GM19395 (cell line): ENCODE results near the gene DCC.

ENCODE experiments used
- ATAC-seq: cut with Tn5 transposase; IDR thresholded peaks from one replicate; pipeline ENCODE4 v1.9.1; 2021; ENCODE audit warnings: mild to moderate bottlenecking, moderate library complexity; ENCODE audit not compliant: unreplicated experiment

DCC gene

DNA sequence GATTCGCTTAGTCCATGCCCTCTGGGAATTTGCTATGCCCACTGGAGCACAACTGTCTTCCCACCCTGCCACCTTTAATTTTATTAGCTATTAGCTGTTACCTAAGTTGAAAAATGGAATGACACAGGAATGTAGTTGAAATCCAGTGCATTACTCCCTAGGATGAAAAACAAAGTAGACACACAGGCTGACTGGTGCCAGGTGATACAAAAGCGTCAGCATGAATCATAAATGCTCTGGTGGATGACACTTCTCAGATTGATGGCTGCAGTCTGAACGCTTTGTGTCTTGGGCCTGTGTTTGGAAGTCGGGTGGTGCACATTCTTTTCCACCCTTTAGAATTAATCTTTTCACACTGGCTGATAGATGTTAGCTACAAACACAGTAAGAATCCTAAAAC, 802.0 kb downstream of the DCC start:
- ATAC-seq = no peak

GRCh38 chr18:53147472-53147871, 807.5 kb downstream of the DCC start:
- ATAC-seq = no peak

GRCh38 chr18:53148123-53148522, 808.1 kb downstream of the DCC start:
- ATAC-seq = no peak

DNA sequence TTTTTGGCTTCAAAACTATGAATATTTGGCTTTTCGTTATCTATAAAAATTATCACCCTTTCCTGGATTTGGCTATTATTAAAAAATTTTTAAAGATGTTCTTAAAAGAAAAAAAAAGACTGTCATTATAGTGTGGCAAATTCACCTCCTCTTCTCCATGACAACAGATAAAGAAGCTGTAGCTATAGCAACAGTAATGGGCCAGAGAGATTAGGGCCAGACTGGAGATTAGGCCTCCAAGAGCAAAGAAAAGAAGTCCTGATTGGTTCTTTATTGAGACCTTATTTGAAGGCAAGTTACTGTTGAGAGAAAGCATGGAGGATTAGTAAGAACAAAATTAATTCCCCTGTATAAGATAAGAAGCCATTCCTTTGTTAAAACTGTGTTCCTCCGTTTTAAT, 812.5 kb downstream of the DCC start:
- no peak for ATAC-seq

DNA sequence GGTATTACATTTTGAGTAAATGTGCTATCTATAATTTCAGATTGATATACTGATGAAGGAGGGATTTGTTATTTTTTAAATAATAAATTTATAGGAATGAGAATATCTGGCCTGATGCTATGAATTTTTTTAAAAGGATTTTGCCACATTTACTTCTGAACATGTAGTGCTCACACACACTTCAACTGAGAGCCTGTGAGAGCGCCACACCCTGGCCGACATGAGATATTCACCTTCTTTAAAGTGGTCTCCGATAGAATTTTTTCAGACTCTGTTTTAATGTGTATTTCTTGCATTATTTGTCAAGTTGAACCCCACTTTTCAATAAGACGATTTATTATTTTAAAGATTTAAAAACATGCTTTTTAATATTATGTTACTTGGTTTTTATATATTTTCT, 813.3 kb downstream of the DCC start:
- ATAC-seq = no peak

GRCh38 chr18:53153800-53154199, 813.8 kb downstream of the DCC start:
- no peak for ATAC-seq

- ATAC-seq = no peak
Measured at GRCh38 chr18:53165770-53166169, 825.8 kb downstream of the DCC start.

- no peak for ATAC-seq
Measured at GRCh38 chr18:53169346-53169745, 829.3 kb downstream of the DCC start.

DNA sequence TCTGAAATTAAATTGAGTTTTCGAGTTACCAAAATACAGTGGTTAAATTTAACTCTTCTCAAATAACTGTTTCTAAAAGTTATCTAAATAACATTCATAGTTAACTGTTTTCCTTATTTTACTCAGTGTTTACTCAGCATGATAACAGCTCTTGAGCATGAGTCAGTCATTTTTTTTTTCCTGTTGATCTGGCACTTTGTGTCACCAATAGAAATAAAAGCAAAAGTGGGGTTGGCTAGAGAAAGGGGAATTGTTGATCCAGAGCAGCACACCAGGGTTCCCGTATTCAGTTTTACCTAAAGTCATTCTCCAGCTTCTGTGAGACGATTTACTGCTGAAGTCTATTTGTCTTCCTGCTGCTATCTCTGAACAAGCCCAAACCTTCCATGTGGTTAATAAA, 851.6 kb downstream of the DCC start:
- ATAC-seq = no peak

DNA sequence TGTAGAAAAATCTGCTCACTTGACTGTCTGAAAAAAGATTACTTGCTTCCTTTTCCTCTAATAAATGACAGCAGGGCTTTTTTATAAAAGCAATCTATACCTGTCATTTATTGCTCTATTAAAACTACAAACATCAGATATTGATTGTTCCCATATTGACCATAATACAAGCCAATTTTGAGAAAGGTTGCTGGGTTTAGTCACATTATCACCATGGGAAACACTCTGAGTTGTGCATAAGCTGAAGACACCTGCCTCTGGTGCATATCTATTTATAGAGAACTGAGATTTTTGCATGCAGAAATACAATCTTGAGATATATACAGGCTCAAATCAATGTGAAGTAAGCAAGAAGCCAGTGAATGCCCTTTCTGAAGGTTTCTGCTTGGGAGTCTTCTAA, 853.9 kb downstream of the DCC start:
- ATAC-seq = no peak

DNA sequence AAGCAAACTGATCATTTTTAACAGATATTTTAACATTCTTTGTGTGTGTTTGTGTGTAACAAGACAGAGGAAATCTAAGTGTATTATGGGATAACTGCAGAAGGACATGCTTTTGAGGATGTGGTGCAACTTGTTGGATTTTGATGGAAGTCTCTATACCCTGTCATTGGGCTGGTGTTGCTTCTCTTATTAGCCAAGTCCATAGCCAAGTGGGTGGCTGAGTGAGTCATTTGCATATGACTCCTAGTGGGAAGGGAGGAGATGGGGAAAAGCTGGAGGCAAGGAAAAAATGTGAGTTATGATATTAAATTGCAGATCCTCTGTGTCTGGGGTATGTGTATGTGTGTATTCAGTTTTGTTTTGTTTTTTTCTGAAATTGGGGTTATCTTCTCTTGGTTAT, 879.9 kb downstream of the DCC start:
- ATAC-seq = no peak

- ATAC-seq = no peak
Measured at GRCh38 chr18:53224128-53224778, 884.3 kb downstream of the DCC start.

DNA sequence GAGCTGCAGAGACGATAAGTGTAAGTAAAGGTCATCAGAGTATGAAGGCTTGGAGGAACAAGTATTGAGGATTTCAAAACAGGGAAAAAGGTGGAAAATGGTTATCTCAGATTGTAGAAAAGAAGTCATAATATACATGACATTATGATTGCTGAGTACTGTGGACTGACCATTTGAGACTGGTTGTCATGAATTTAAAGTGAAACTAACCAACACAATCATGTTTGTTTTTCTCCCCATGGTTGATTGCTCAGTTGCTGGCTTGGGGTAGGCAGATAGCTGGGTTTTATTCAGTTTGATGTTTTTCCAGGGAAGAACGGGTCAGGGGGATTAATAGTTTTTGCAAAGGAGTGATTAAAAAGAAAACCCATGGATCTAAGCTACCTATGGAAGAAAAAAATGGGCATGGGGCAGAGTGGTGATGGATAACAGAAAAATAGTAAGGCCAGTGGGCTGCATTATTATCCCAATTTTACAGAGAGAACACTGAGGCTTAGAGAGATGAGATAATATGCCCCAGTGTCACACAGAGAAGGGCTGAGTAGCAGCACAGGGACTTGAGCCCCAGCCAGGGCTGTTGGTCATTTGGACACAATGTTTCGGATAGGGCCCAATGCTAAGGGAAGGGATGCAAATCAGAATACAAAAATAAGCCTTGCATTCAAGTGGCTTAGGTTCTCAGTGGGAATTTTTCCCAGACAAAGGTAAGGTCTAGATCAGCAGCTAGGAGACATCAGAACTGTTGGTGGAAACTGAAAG, 885.7 kb downstream of the DCC start:
- ATAC-seq = no peak

- ATAC-seq = no peak
Measured at GRCh38 chr18:53234610-53235009, 894.6 kb downstream of the DCC start.

DNA sequence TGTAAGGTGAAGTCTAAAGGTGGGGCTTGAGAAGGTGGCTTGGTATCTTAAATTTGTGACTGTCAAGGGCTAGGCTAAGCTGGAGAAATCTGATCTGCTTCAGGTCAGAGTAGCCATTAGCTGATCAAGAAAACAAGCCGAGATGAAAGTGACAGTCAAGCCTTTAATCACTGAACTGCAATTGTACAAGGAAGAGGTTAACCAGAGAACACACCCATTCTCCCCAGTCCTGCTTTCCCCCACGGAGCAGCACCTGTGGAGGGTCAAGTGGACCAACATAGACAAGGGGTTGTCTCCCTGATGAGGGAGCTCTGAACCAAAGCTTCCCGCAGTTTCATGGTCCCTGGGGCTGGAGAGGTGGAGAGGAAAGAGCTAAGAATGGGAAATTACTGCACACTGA, 901.2 kb downstream of the DCC start:
- ATAC-seq = no peak

DNA sequence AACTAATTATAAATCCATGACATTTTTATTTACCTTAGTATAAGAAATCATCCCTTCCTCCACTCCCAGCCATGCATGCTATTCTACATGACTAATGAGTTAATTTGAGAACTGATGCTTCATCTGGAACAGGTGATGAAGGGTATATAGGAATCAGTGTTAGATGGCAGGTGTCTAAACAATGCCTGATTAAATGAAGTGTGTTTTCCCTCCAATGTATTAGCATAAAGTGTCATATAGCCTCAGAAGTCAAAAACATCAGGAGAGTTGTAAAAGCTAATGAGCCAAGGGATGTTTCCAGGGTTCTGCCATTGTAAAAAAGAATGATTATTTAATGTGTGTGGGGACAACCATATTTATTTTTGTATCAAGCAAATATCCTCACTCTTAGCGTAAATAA, 913.8 kb downstream of the DCC start:
- no peak for ATAC-seq

DNA sequence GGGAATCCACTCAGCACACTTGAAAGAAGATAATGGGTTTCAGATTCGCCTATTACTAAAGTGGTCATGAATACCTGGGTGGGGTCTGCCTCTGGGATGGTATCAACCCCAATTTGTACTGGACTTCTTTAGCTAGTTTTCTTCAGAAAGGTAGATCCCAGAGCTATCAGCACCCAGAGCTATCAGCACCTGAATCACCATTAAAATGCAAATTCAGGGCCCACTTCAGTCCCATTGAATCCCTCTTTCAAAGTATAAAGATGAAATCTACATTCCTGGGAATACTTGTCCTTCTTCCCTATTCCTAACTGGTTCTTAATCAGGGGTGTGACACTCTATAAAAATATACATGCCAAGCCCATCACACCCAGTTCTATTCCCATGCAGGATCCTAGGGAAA, 914.3 kb downstream of the DCC start:
- ATAC-seq = no peak

DNA sequence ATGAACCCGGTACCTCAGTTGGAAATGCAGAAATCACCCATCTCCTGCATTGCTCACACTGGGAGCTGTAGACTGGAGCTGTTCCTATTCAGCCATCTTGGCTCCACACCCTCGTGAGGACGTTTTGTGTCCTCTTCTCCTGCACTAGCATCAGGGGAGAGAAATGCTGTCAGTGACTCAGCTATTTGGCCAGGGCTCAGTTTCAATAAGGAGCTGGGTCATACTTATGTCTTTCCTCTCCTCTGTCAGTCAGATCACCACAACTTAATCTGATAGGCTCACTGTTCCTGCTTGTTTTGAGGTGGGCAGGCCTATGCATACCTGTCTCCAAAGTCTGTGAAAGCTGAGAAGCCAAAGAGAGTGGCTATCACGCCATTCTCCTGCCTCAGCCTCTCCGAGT, 921.2 kb downstream of the DCC start:
- ATAC-seq = no peak

- ATAC-seq = no peak
Measured at GRCh38 chr18:53266850-53267249, 926.9 kb downstream of the DCC start.

GRCh38 chr18:53268455-53268854, 928.5 kb downstream of the DCC start:
- ATAC-seq = no peak

DNA sequence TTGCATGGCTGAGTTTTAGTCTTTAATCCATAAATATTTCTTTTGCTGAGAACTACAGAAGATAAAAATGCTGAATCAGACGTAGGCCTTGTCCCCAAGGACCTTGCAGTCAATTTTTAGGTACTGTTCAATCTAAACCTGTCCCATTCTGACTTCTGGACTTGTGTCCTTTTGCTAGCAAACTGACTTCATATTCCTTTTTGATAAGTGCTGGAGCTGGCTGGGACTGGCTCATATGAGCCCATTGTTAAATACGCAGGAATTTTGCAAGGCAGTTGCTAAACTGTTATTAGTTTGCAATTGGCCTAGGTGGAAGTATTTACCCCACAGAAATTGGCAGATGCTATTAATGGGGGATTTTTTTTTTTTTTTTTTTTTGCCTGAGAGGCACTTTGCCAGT, 941.4 kb downstream of the DCC start:
- ATAC-seq = no peak

DNA sequence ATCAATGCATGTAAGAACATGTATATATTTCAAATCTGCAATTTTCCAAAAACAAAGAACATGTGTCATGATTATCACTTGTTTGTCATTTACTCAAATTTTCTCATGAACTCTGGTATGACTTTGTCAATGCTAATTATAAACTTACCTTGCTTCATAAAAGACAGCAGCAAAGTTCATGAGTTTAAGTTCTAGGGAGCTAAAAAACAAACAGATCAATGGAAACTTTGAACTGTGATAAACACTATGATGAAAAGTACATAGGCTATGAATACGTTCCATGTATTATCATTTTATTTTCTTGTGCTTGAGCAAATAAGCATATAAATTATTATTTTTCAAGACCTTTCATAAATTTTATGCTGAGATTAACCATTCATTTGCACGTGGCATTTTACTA, 943.7 kb downstream of the DCC start:
- ATAC-seq = no peak

- ATAC-seq = no peak
Measured at GRCh38 chr18:53305461-53305860, 965.5 kb downstream of the DCC start.
